ENCODE data around the gene EMX1. TPM values are rescaled to one million over a fixed set of nuclear protein-coding genes. Genes with fewer than 3 reads are reported as not detected.

The EMX1 gene
- total and polyA plus RNA-seq, 2 experiments from 2014 or later, result not detected

- Histone ChIP-seq H3K4me2 (ENCODE audit: unreplicated experiment) (no peak overlapping the region), H3K4me3 (no peak overlapping the region), H4K20me1 (ENCODE audit: insufficient read depth) (no peaks in the 10 kb centered on the region), H3K9ac (no peak overlapping the region), H3K9me3 (ENCODE audit: low read depth) (no peaks in the 10 kb centered on the region), H3K9me2 (ENCODE audit: insufficient read depth) (no peaks in the 10 kb centered on the region), H3K36me3 (ENCODE audit: low read depth) (no peaks in the 10 kb centered on the region), H3F3A (ENCODE audit: insufficient read depth) (no peaks in the 10 kb centered on the region), H3K4me1 (ENCODE audit: insufficient read depth) (no peaks in the 10 kb centered on the region), H3K79me2 (ENCODE audit: insufficient read depth) (no peaks in the 10 kb centered on the region), H3K27me3 (replicated peaks; ENCODE audit: insufficient read depth) (no peaks in the 10 kb centered on the region), H3K27ac (no peak overlapping the region), H2AFZ (no peak overlapping the region)
- no peak for DNase-seq
- 87 to 91% methylated on average over 8 of the region's 8 CpGs for WGBS, 2 experiments (ENCODE audit: low coverage in 1 of 2, low lambda C conversion rate in 2 of 2, missing lambda C conversion rate in 2 of 2)
- TF ChIP-seq EZH2 (IDR thresholded peaks at IDR 0.05; ENCODE audit: insufficient read depth, poor library complexity, severe bottlenecking) (no peak), EZH2phosphoT487 (IDR thresholded peaks at IDR 0.05; ENCODE audit: insufficient read depth, low read depth) (no peak)
- in situ Hi-C loops (cut with MboI), result no loop called here
These were observed 44.6 kb downstream of the EMX1 start for GRCh38 chr2:72961853-72962468.

GRCh38 chr2:72962911-72963310 is 45.6 kb downstream of the EMX1 start:
- Histone ChIP-seq H4K20me1 (ENCODE audit: insufficient read depth) (no peaks in the 10 kb centered on the region), H3K9me3 (ENCODE audit: low read depth) (no peaks in the 10 kb centered on the region), H3K4me2 (ENCODE audit: unreplicated experiment) (no peak overlapping the region), H3K4me1 (ENCODE audit: insufficient read depth) (no peaks in the 10 kb centered on the region), H3K27ac (no peak overlapping the region), H3K4me3 (no peak overlapping the region), H2AFZ (no peak overlapping the region), H3F3A (ENCODE audit: insufficient read depth) (no peaks in the 10 kb centered on the region), H3K79me2 (ENCODE audit: insufficient read depth) (no peaks in the 10 kb centered on the region), H3K9me2 (ENCODE audit: insufficient read depth) (no peaks in the 10 kb centered on the region), H3K27me3 (replicated peaks; ENCODE audit: insufficient read depth) (no peaks in the 10 kb centered on the region), H3K36me3 (ENCODE audit: low read depth) (no peaks in the 10 kb centered on the region), H3K9ac (no peak overlapping the region)
- TF ChIP-seq EZH2phosphoT487 (IDR thresholded peaks at IDR 0.05; ENCODE audit: insufficient read depth, low read depth) (no peak), EZH2 (IDR thresholded peaks at IDR 0.05; ENCODE audit: insufficient read depth, poor library complexity, severe bottlenecking) (no peak)
- no peak for DNase-seq
- WGBS, 2 experiments (ENCODE audit: low coverage in 1 of 2, low lambda C conversion rate in 2 of 2, missing lambda C conversion rate in 2 of 2), result 76 to 77% methylated on average over 7 of the region's 7 CpGs
- in situ Hi-C loops (cut with MboI), result no loop called here

- no peaks in the 10 kb centered on the region for H3F3A ChIP-seq (ENCODE audit: insufficient read depth)
- no peak overlapping the region for H3K27ac ChIP-seq
- no peaks in the 10 kb centered on the region for H3K36me3 ChIP-seq (ENCODE audit: low read depth)
- H3K9me2 ChIP-seq (ENCODE audit: insufficient read depth), result no peaks in the 10 kb centered on the region
- no peaks in the 10 kb centered on the region for H3K79me2 ChIP-seq (ENCODE audit: insufficient read depth)
- TF ChIP-seq EZH2phosphoT487 (IDR thresholded peaks at IDR 0.05; ENCODE audit: insufficient read depth, low read depth), result no peak
- no peak for TF ChIP-seq EZH2 (IDR thresholded peaks at IDR 0.05; ENCODE audit: insufficient read depth, poor library complexity, severe bottlenecking)
- H3K9ac ChIP-seq, result no peak overlapping the region
- no peak overlapping the region for H2AFZ ChIP-seq
- H3K4me2 ChIP-seq (ENCODE audit: unreplicated experiment), result no peak overlapping the region
- no peaks in the 10 kb centered on the region for H3K27me3 ChIP-seq (replicated peaks; ENCODE audit: insufficient read depth)
- 86 to 87% methylated on average over 10 of the region's 10 CpGs for WGBS, 2 experiments (ENCODE audit: low coverage in 1 of 2, low lambda C conversion rate in 2 of 2, missing lambda C conversion rate in 2 of 2)
- no peak for DNase-seq
- H4K20me1 ChIP-seq (ENCODE audit: insufficient read depth), result no peaks in the 10 kb centered on the region
- no peaks in the 10 kb centered on the region for H3K9me3 ChIP-seq (ENCODE audit: low read depth)
- no peaks in the 10 kb centered on the region for H3K4me1 ChIP-seq (ENCODE audit: insufficient read depth)
- H3K4me3 ChIP-seq, result no peak overlapping the region
- in situ Hi-C loops (cut with MboI), result no loop called here
These were observed 46.3 kb downstream of the EMX1 start for GRCh38 chr2:72963423-72964145.

- in situ Hi-C loops (cut with MboI), result no loop called here
- WGBS, 2 experiments (ENCODE audit: low coverage in 1 of 2, low lambda C conversion rate in 2 of 2, missing lambda C conversion rate in 2 of 2), result 98 to 99% methylated on average over 6 of the region's 6 CpGs
- H3K27ac ChIP-seq, result no peak overlapping the region
- no peaks in the 10 kb centered on the region for H3K9me3 ChIP-seq (ENCODE audit: low read depth)
- no peak overlapping the region for H2AFZ ChIP-seq
- H3K9me2 ChIP-seq (ENCODE audit: insufficient read depth), result no peaks in the 10 kb centered on the region
- H3K36me3 ChIP-seq (ENCODE audit: low read depth), result no peaks in the 10 kb centered on the region
- no peaks in the 10 kb centered on the region for H4K20me1 ChIP-seq (ENCODE audit: insufficient read depth)
- no peak overlapping the region for H3K9ac ChIP-seq
- H3K4me1 ChIP-seq (ENCODE audit: insufficient read depth), result no peaks in the 10 kb centered on the region
- H3K4me3 ChIP-seq, result no peak overlapping the region
- H3F3A ChIP-seq (ENCODE audit: insufficient read depth), result no peaks in the 10 kb centered on the region
- no peak for TF ChIP-seq EZH2phosphoT487 (IDR thresholded peaks at IDR 0.05; ENCODE audit: insufficient read depth, low read depth)
- no peak for TF ChIP-seq EZH2 (IDR thresholded peaks at IDR 0.05; ENCODE audit: insufficient read depth, poor library complexity, severe bottlenecking)
- H3K4me2 ChIP-seq (ENCODE audit: unreplicated experiment), result no peak overlapping the region
- no peaks in the 10 kb centered on the region for H3K27me3 ChIP-seq (replicated peaks; ENCODE audit: insufficient read depth)
- no peaks in the 10 kb centered on the region for H3K79me2 ChIP-seq (ENCODE audit: insufficient read depth)
- DNase-seq, result no peak
These were observed 46.8 kb downstream of the EMX1 start for GRCh38 chr2:72964146-72964525.
